ENCODE measurements around the gene OR2J2.
"Not testable (repeated sequence)": the region's sequence is repeated elsewhere in the genome, so short reads cannot be mapped to it uniquely, and the experiment has no call there.

Gene OR2J2

DNA sequence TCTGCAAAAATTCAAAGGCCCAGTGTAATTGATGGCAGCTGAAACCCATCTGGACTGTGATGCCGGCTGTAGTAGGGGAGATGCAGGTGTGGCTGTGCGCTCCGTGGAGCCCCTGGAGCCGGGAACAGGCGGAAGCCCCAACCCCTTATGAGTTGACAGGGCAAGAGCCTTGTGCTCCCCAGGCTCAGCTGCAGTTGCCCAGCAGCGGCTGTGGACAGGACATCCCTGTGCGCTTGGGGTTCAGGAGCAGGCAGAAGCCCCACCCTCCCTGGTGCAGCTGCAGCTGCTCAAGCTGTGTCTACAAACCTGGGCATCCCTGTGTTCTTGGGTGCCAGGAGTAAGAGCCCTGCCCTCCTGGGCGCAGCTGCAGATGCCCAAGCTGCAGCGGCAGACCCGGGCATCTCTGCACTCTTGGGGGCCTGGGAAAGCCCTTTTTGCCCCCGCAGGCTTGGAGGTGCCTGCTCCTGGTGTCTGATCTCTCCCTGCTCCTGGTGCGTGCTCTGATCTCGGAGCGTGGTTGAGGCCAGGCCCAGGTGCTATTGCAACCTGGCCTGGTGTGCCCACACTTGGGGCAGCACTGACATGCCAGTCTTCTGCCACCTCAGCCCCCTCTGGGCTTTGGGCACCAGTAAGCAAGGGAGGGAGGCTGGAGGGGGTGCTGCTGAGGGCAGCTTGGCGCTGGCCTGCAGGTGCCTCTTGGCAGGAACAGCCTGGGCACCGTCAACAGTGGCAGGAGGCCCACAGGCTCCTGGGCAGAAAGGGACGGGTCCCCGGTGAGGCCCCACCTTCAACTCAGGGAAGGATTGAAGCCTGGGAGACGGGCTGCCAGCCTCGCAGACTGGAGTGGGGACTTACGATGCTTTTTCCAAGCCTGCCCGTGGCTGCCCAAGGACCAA lies 30.3 kb downstream of the OR2J2 start:
- TF ChIP-seq, protein P1, sequence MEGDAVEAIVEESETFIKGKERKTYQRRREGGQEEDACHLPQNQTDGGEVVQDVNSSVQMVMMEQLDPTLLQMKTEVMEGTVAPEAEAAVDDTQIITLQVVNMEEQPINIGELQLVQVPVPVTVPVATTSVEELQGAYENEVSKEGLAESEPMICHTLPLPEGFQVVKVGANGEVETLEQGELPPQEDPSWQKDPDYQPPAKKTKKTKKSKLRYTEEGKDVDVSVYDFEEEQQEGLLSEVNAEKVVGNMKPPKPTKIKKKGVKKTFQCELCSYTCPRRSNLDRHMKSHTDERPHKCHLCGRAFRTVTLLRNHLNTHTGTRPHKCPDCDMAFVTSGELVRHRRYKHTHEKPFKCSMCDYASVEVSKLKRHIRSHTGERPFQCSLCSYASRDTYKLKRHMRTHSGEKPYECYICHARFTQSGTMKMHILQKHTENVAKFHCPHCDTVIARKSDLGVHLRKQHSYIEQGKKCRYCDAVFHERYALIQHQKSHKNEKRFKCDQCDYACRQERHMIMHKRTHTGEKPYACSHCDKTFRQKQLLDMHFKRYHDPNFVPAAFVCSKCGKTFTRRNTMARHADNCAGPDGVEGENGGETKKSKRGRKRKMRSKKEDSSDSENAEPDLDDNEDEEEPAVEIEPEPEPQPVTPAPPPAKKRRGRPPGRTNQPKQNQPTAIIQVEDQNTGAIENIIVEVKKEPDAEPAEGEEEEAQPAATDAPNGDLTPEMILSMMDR (conservative IDR thresholded peaks at IDR 0.05; ENCODE audit: low read depth), result no peak
- no peak for DNase-seq (ENCODE audit: low spot score)
- no peak overlapping the region for H3K27ac ChIP-seq
- ChIA-PET POLR2A (ENCODE audit: low non-redundant PET) (no interaction called here), CTCF (no interaction called here)

GRCh38 chr6:29201966-29202365 lies 31.3 kb downstream of the OR2J2 start:
- no peak for DNase-seq (ENCODE audit: low spot score)
- POLR2A ChIA-PET (ENCODE audit: low non-redundant PET), result no interaction called here
- TF ChIP-seq, protein P1 (conservative IDR thresholded peaks at IDR 0.05; ENCODE audit: low read depth), result no peak
- H3K27ac ChIP-seq, result no peak overlapping the region
- CTCF ChIA-PET, result no interaction called here

GRCh38 chr6:29211488-29211887 lies 40.8 kb downstream of the OR2J2 start:
- ChIA-PET POLR2A (ENCODE audit: low non-redundant PET) (no interaction called here), CTCF (no interaction called here)
- DNase-seq (ENCODE audit: low spot score), result no peak
- H3K27ac ChIP-seq, result no peak overlapping the region
- TF ChIP-seq, protein P1 (conservative IDR thresholded peaks at IDR 0.05; ENCODE audit: low read depth), result no peak

GRCh38 chr6:29216528-29216927 lies 45.8 kb downstream of the OR2J2 start:
- TF ChIP-seq, protein P1 (conservative IDR thresholded peaks at IDR 0.05; ENCODE audit: low read depth), result no peak
- POLR2A ChIA-PET (ENCODE audit: low non-redundant PET), result no interaction called here
- DNase-seq (ENCODE audit: low spot score), result no peak
- CTCF ChIA-PET, result no interaction called here
- no peak overlapping the region for H3K27ac ChIP-seq

- POLR2A ChIA-PET (ENCODE audit: low non-redundant PET); H3K27ac ChIP-seq; DNase-seq (ENCODE audit: low spot score); CTCF ChIA-PET: not testable (repeated sequence)
These were observed 46.5 kb downstream of the OR2J2 start for GRCh38 chr6:29217242-29217641.

- H3K27ac ChIP-seq; DNase-seq (ENCODE audit: low spot score); POLR2A ChIA-PET (ENCODE audit: low non-redundant PET); CTCF ChIA-PET: not testable (repeated sequence)
These were observed 47.3 kb downstream of the OR2J2 start for GRCh38 chr6:29218056-29218455.
